Measurements from ENCODE around the gene ACOT13. TPM values are rescaled to one million over a fixed set of nuclear protein-coding genes. Genes with fewer than 3 reads are reported as not detected.
"Not testable (repeated sequence)": the region's sequence is repeated elsewhere in the genome, so short reads cannot be mapped to it uniquely, and the experiment has no call there.

The ACOT13 gene
- total and polyA plus RNA-seq, 4 donors: 7.3 to 13.5 (median 9.6) TPM

- intact Hi-C loops (cut with DNase I): no loop called here
- Histone ChIP-seq H3K27me3 (ENCODE audit: control insufficient read depth in 1 of 2, insufficient read depth in 2 of 2, low read length in 1 of 2) (no peaks in the 10 kb centered on the region), H3K36me3 (ENCODE audit: control insufficient read depth in 1 of 2, insufficient read depth in 2 of 2, low read length in 1 of 2) (no peaks in the 10 kb centered on the region), H3K27ac (ENCODE audit: low read depth in 1 of 2, low read length in 2 of 2) (no peak overlapping the region), H3K9me3 (ENCODE audit: control insufficient read depth, low read length) (peaks cover 4% of the 10 kb centered on the region), H3K4me3 (ENCODE audit: low read length in 2 of 2) (no peak overlapping the region), H3K4me1 (ENCODE audit: control insufficient read depth in 1 of 2, insufficient read depth in 2 of 2, low read length in 2 of 2) (no peaks in the 10 kb centered on the region)
- ATAC-seq (ENCODE audit: low FRiP score) (no peak), DNase-seq (no peak)
- 97 to 100% methylated on average over 1 of the region's 1 CpG for WGBS, 2 donors
Observed at GRCh38 chr6:24640166-24640565, 26.7 kb upstream of the ACOT13 start.

- WGBS, 2 donors: 80 to 96% methylated on average over 5 of the region's 5 CpGs
- DNase-seq: not testable (repeated sequence)
Observed at GRCh38 chr6:24640631-24641030, 26.2 kb upstream of the ACOT13 start.

GRCh38 chr6:24642061-24642460, 24.8 kb upstream of the ACOT13 start:
- H3K9me3 ChIP-seq (ENCODE audit: control insufficient read depth, low read length): no peaks in the 10 kb centered on the region
- no peak for DNase-seq
- intact Hi-C loops (cut with DNase I): no loop called here
- ATAC-seq (ENCODE audit: low FRiP score): no peak
- H3K4me1 ChIP-seq (ENCODE audit: control insufficient read depth in 1 of 2, insufficient read depth in 2 of 2, low read length in 2 of 2): no peaks in the 10 kb centered on the region
- no peak overlapping the region for H3K4me3 ChIP-seq (ENCODE audit: low read length in 2 of 2)
- no peaks in the 10 kb centered on the region for H3K27me3 ChIP-seq (ENCODE audit: control insufficient read depth in 1 of 2, insufficient read depth in 2 of 2, low read length in 1 of 2)
- no peaks in the 10 kb centered on the region for H3K36me3 ChIP-seq (ENCODE audit: control insufficient read depth in 1 of 2, insufficient read depth in 2 of 2, low read length in 1 of 2)
- no peak overlapping the region for H3K27ac ChIP-seq (ENCODE audit: low read depth in 1 of 2, low read length in 2 of 2)

More at GRCh38 chr6:24640631-24641030, 26.2 kb upstream of the ACOT13 start:
- H3K4me1 ChIP-seq (ENCODE audit: control insufficient read depth in 1 of 2, insufficient read depth in 2 of 2, low read length in 2 of 2); H3K9me3 ChIP-seq (ENCODE audit: control insufficient read depth, low read length); intact Hi-C loops (cut with DNase I); H3K27me3 ChIP-seq (ENCODE audit: control insufficient read depth in 1 of 2, insufficient read depth in 2 of 2, low read length in 1 of 2); H3K27ac ChIP-seq (ENCODE audit: low read depth in 1 of 2, low read length in 2 of 2); H3K4me3 ChIP-seq (ENCODE audit: low read length in 2 of 2); ATAC-seq (ENCODE audit: low FRiP score); H3K36me3 ChIP-seq (ENCODE audit: control insufficient read depth in 1 of 2, insufficient read depth in 2 of 2, low read length in 1 of 2): not testable (repeated sequence)

- DNase-seq (no peak), ATAC-seq (ENCODE audit: low FRiP score) (no peak)
- Histone ChIP-seq H3K9me3 (ENCODE audit: control insufficient read depth, low read length) (no peaks in the 10 kb centered on the region), H3K36me3 (ENCODE audit: control insufficient read depth in 1 of 2, insufficient read depth in 2 of 2, low read length in 1 of 2) (no peaks in the 10 kb centered on the region), H3K4me3 (ENCODE audit: low read length in 2 of 2) (no peak overlapping the region), H3K27me3 (ENCODE audit: control insufficient read depth in 1 of 2, insufficient read depth in 2 of 2, low read length in 1 of 2) (no peaks in the 10 kb centered on the region), H3K27ac (ENCODE audit: low read depth in 1 of 2, low read length in 2 of 2) (no peak overlapping the region), H3K4me1 (ENCODE audit: control insufficient read depth in 1 of 2, insufficient read depth in 2 of 2, low read length in 2 of 2) (no peaks in the 10 kb centered on the region)
- intact Hi-C loops (cut with DNase I): no loop called here
- 75 to 78% methylated on average over 7 of the region's 7 CpGs for WGBS, 2 donors
Observed at GRCh38 chr6:24643920-24644319, 23.0 kb upstream of the ACOT13 start.

- ATAC-seq (ENCODE audit: low FRiP score) (no peak), DNase-seq (no peak)
- H3K27ac ChIP-seq (ENCODE audit: low read depth in 1 of 2, low read length in 2 of 2): no peak overlapping the region
- no peaks in the 10 kb centered on the region for H3K27me3 ChIP-seq (ENCODE audit: control insufficient read depth in 1 of 2, insufficient read depth in 2 of 2, low read length in 1 of 2)
- H3K4me3 ChIP-seq (ENCODE audit: low read length in 2 of 2): no peak overlapping the region
- no peaks in the 10 kb centered on the region for H3K36me3 ChIP-seq (ENCODE audit: control insufficient read depth in 1 of 2, insufficient read depth in 2 of 2, low read length in 1 of 2)
- 82 to 83% methylated on average over 4 of the region's 4 CpGs for WGBS, 2 donors
- H3K9me3 ChIP-seq (ENCODE audit: control insufficient read depth, low read length): no peaks in the 10 kb centered on the region
- intact Hi-C loops (cut with DNase I): no loop called here
- H3K4me1 ChIP-seq (ENCODE audit: control insufficient read depth in 1 of 2, insufficient read depth in 2 of 2, low read length in 2 of 2): no peaks in the 10 kb centered on the region
Observed at GRCh38 chr6:24644377-24644776, 22.5 kb upstream of the ACOT13 start.

GRCh38 chr6:24646771-24647170, 20.1 kb upstream of the ACOT13 start:
- Histone ChIP-seq H3K27ac (ENCODE audit: low read depth in 1 of 2, low read length in 2 of 2) (no peak overlapping the region), H3K36me3 (ENCODE audit: control insufficient read depth in 1 of 2, insufficient read depth in 2 of 2, low read length in 1 of 2) (no peaks in the 10 kb centered on the region), H3K9me3 (ENCODE audit: control insufficient read depth, low read length) (no peaks in the 10 kb centered on the region), H3K27me3 (ENCODE audit: control insufficient read depth in 1 of 2, insufficient read depth in 2 of 2, low read length in 1 of 2) (no peaks in the 10 kb centered on the region), H3K4me1 (ENCODE audit: control insufficient read depth in 1 of 2, insufficient read depth in 2 of 2, low read length in 2 of 2) (no peaks in the 10 kb centered on the region), H3K4me3 (ENCODE audit: low read length in 2 of 2) (no peak overlapping the region)
- ATAC-seq (ENCODE audit: low FRiP score) (no peak), DNase-seq (no peak)
- intact Hi-C loops (cut with DNase I): no loop called here
- 90 to 94% methylated on average over 8 of the region's 8 CpGs for WGBS, 2 donors

- Histone ChIP-seq H3K4me3 (ENCODE audit: low read length in 2 of 2) (no peak overlapping the region), H3K27ac (ENCODE audit: low read depth in 1 of 2, low read length in 2 of 2) (no peak overlapping the region), H3K9me3 (ENCODE audit: control insufficient read depth, low read length) (no peaks in the 10 kb centered on the region), H3K27me3 (ENCODE audit: control insufficient read depth in 1 of 2, insufficient read depth in 2 of 2, low read length in 1 of 2) (no peaks in the 10 kb centered on the region), H3K36me3 (ENCODE audit: control insufficient read depth in 1 of 2, insufficient read depth in 2 of 2, low read length in 1 of 2) (peaks cover 0 to 1% of the 10 kb centered on the region in 2 donors), H3K4me1 (ENCODE audit: control insufficient read depth in 1 of 2, insufficient read depth in 2 of 2, low read length in 2 of 2) (no peaks in the 10 kb centered on the region)
- DNase-seq (no peak), ATAC-seq (ENCODE audit: low FRiP score) (no peak)
- intact Hi-C loops (cut with DNase I): no loop called here
- WGBS, 2 donors: 94 to 99% methylated on average over 5 of the region's 5 CpGs
Observed at GRCh38 chr6:24648276-24648675, 18.6 kb upstream of the ACOT13 start.

- Histone ChIP-seq H3K4me1 (ENCODE audit: control insufficient read depth in 1 of 2, insufficient read depth in 2 of 2, low read length in 2 of 2) (no peaks in the 10 kb centered on the region), H3K9me3 (ENCODE audit: control insufficient read depth, low read length) (no peaks in the 10 kb centered on the region), H3K27me3 (ENCODE audit: control insufficient read depth in 1 of 2, insufficient read depth in 2 of 2, low read length in 1 of 2) (no peaks in the 10 kb centered on the region), H3K4me3 (ENCODE audit: low read length in 2 of 2) (no peak overlapping the region), H3K36me3 (ENCODE audit: control insufficient read depth in 1 of 2, insufficient read depth in 2 of 2, low read length in 1 of 2) (peaks cover 0 to 1% of the 10 kb centered on the region in 2 donors), H3K27ac (ENCODE audit: low read depth in 1 of 2, low read length in 2 of 2) (no peak overlapping the region)
- WGBS, 2 donors: 83 to 95% methylated on average over 2 of the region's 2 CpGs
- intact Hi-C loops (cut with DNase I): no loop called here
- DNase-seq: no peak
- no peak for ATAC-seq (ENCODE audit: low FRiP score)
Observed at GRCh38 chr6:24649691-24650090, 17.2 kb upstream of the ACOT13 start.

GRCh38 chr6:24650365-24650764, 16.5 kb upstream of the ACOT13 start:
- Histone ChIP-seq H3K4me1 (ENCODE audit: control insufficient read depth in 1 of 2, insufficient read depth in 2 of 2, low read length in 2 of 2) (no peaks in the 10 kb centered on the region), H3K4me3 (ENCODE audit: low read length in 2 of 2) (no peak overlapping the region), H3K27me3 (ENCODE audit: control insufficient read depth in 1 of 2, insufficient read depth in 2 of 2, low read length in 1 of 2) (no peaks in the 10 kb centered on the region), H3K36me3 (ENCODE audit: control insufficient read depth in 1 of 2, insufficient read depth in 2 of 2, low read length in 1 of 2) (peaks cover 0 to 1% of the 10 kb centered on the region in 2 donors), H3K27ac (ENCODE audit: low read depth in 1 of 2, low read length in 2 of 2) (no peak overlapping the region), H3K9me3 (ENCODE audit: control insufficient read depth, low read length) (no peaks in the 10 kb centered on the region)
- no peak for ATAC-seq (ENCODE audit: low FRiP score)
- WGBS, 2 donors: 26 to 35% methylated on average over 3 of the region's 3 CpGs
- DNase-seq: no peak
- intact Hi-C loops (cut with DNase I): no loop called here
